COR-L47 (cell line): ENCODE results near the gene IPO13.

Experiments used
- DNase-seq: peaks from one replicate; lab custom pipeline; 2025; lab: John Stamatoyannopoulos, UW

The IPO13 gene, protein sequence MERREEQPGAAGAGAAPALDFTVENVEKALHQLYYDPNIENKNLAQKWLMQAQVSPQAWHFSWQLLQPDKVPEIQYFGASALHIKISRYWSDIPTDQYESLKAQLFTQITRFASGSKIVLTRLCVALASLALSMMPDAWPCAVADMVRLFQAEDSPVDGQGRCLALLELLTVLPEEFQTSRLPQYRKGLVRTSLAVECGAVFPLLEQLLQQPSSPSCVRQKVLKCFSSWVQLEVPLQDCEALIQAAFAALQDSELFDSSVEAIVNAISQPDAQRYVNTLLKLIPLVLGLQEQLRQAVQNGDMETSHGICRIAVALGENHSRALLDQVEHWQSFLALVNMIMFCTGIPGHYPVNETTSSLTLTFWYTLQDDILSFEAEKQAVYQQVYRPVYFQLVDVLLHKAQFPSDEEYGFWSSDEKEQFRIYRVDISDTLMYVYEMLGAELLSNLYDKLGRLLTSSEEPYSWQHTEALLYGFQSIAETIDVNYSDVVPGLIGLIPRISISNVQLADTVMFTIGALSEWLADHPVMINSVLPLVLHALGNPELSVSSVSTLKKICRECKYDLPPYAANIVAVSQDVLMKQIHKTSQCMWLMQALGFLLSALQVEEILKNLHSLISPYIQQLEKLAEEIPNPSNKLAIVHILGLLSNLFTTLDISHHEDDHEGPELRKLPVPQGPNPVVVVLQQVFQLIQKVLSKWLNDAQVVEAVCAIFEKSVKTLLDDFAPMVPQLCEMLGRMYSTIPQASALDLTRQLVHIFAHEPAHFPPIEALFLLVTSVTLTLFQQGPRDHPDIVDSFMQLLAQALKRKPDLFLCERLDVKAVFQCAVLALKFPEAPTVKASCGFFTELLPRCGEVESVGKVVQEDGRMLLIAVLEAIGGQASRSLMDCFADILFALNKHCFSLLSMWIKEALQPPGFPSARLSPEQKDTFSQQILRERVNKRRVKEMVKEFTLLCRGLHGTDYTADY

DNA sequence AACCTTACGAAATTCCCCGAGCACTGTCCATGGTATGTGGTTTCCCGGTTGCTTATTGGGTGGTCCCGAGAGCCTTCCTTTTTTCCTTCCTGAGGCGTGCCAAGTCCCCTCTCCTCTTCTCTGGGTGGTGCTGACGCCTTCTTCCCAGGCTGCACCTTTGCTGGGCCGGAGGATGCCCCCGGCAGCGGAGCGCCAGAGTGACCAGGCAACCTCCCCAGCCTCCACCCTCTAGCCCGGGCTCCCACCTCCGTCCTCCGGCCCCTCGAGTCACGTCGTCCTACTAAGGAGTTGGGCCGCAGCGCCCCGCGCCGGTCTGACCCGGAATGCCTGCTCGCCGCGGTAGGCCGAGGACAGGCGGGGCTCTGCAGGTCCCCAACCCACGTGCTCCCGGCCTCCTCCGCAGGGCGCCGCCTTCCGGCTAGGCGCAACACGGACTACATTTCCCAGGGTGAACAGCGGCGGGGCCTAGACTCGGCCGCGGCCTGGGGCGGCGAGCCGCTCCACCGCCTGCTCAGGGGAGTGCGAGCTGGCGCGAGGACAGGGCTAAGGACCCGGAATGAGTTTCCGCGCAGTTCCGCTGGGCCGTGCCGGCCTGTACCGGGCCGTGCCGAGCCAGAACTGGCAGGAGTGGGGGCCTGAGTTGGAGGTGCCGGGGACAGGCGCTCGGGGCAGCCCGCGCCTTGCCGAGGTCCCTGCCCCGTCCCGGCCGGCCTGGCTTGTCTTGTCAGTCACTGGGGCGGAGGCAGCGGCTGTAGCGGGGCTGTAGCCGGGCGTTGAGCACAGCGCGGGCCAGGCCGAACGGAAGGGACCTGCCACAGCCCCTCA is at the start of gene IPO13:
TSS of gene IPO13 (plus strand) at position 715 of the 825 bp plus-strand sequence. CDS start 651 bp downstream, outside the sequence.
- peak; percentile 73 for DNase-seq

- DNase-seq: no peak
Observed at GRCh38 chr1:43898981-43899380, 47.8 kb upstream of the IPO13 start.

DNA sequence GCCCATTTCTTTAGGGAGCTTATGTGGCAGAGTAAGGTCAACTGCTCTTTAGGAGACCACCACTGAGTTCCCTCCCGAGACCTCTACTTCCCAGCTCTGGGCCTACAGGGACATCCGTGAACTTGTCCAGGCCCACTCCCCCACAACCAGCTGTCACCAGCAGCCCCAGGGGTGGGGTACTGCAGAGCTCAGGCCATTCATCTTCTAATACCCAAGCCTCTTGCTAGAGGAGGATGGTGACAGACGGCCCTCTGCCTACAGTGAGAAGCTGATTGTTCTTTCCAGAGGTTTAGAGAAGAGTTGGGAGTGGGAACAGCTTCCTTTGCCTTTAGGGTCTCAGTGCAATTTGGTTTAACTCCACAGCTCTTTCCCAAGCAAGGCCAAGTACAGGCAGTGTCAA is 46.4 kb upstream of the IPO13 start:
- no peak for DNase-seq

DNA sequence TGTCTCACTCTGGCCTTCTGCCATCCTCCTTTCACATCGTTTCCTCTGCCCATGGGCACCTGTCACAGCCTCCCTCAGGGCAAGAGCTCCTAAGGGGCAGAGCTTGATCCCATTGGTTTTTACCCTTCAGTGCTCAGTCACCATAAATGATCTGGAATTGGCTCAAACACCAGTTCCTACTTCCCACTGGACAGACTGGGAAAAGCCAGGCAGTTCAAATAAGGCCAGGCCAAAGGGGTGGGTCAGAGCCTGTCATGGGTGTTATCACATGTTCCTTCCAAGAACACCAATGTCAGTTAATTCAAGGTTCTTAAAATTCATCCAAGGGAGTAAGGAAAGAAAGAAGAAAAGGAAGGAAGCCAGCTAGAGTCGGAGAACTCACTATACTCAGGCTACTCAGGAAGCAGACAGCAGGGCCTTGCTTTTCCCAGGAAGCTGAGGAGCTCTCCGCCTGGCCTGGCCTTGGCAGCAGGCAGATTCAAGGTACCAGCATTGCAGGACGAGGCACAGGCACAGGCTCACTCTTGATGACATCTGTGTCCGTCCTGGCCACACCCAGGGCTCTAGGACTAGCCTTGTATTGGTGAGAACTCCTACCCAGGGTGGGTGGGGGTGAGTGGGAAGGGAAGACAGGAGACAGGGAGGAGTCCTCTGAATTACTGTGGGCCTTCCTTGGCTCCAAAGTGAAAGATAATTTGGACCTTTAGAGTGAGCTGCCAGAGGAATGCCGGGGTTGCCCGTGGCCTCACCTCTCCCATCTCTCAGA is 45.4 kb upstream of the IPO13 start:
- DNase-seq: no peak

GRCh38 chr1:43902058-43902831 is 44.5 kb upstream of the IPO13 start:
- DNase-seq: no peak

- DNase-seq: no peak
Observed at GRCh38 chr1:43904660-43905551, 41.8 kb upstream of the IPO13 start.

DNA sequence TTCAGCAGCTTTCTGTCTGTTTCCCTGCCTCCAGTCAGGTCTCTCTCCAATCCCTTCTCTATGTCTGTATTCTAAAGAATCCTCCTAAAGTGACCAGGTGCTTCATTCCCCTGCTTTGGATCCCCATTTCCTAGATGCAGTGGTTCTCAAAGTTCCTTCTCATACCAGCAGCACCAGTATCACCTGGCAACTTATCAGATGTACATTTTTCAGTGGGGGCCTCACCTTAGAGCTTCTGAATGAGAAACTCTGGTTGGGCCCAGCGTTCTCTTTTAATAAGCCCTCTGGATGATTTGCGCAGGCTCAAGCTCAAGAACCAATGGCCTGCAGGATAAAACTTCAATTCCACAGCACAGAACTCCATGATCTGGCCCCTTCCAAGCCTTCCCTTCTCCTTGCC is 38.5 kb upstream of the IPO13 start:
- DNase-seq: no peak

DNA sequence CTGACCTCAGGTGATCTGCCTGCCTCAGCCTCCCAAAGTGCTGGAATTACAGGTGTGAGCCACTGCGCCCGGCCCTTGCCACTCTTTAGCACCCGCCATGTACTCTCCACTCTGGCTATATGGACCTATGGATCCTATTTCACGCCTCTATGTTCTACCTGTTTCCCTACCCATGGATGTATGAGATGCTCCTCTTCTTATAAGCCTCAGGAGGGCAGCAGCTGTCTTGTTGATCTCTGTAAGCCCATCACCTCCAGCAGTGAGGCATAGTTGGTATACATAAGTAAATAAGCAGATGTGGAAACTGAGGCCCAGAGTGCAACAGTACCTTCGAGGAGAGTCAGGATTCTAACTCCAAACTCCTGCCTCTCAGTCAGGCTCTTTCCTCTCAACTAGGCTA is 37.9 kb upstream of the IPO13 start:
- DNase-seq: no peak

DNA sequence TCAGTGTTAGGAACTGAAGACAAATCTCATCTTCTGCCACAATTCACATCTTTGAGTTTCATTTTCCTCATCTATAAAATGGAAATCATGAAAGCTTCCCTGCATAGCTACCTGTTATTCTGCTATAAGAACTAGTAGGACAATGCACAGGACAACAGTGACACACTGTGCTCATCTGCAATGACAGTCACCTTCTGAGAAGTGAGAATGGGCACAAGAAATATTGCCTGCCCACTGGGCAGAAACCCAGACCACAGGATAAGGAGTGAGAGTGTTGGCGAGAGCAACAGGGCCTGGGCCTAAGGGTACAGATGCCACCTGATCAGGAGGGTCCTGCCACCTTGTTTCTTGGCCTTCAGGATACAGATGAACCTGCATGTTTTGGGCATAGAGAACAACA is 36.4 kb upstream of the IPO13 start:
- no peak for DNase-seq

DNA sequence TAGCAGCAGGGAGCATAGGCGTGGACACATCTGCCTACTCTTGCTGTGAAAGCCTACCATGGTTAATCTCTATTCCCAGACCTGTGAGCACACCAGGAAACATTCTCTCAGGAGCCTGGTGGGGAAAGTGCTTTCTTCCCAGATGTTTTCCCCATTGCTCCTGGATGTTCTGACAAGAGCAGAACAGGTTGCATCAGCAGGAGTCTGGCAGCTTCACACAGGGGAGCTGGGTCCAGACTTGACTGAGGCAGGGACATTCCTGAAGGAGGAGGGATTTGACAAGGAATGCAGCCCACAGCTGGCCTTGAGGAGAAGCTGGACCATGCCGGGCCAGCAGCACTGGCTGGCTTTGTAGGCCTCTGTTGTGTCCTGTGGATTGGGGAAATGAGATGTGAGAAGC is 34.1 kb upstream of the IPO13 start:
- no peak for DNase-seq

GRCh38 chr1:43913051-43913501 is 33.7 kb upstream of the IPO13 start:
- no peak for DNase-seq

- no peak for DNase-seq
Observed at GRCh38 chr1:43913666-43914360, 32.9 kb upstream of the IPO13 start.

DNA sequence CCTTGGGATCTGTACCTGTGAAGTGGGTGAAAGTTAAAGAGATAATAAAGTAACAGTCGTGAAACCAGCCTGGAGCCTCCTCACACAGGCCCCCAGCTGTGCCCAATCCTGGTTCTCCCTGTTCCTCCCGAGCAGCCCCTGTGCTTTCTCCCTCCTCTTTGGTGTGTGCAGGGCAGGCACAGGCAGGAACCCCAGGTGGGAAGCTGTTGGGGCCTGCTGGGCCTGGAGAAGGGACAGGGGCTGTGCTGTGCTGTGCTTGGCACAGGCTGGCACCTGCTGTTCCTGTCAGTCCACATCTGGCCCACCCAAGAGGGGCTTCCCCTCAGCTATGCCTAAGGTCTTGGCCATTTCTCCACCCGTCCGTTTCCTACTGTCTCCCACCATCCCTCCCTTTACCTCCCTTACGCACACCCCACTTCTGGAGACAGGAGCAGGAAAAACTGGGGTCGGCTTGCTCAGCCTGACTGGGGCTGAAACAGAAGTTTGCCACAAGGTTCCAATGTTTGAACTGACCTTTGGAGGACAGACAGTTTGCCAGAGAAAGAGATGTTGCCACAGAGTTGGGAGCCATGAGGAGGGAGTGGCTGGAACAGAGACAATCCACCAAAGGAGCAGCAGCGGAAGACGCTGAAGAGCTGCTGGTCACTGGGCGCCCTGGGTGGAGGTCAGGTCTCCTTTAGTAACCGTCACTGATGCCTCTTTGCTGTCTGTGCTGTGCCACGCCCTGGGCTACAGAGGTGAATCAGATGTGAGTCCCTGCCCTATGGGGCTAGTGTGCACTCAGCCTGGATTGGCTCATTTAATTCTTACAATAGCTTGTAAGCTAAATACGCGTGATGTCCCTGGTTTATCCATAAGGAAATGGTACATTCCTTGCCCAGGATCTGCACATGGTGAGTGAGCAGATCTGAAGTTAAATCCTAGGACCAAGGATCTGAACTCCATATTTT is 31.9 kb upstream of the IPO13 start:
- no peak for DNase-seq

DNA sequence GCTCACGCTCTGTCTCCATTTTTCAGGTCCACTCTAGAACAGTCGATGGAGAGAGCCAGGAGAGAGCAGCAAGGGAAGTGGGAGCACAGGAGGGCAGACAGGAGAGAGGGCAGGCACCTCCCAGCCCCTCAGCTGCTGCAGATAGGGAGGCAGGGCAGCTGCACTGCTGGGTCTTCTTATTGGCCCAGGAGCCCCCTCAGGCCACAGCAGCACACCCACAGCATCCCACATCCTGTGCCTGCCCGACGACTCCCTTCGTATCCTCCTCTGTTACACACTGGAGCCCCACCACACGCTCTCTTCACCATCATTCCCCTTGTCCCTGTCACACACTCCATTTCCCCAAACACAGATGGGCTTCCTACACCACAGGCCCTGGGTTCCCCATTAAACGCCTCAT is 26.8 kb upstream of the IPO13 start:
- no peak for DNase-seq

GRCh38 chr1:43921022-43921421 is 25.7 kb upstream of the IPO13 start:
- no peak for DNase-seq

GRCh38 chr1:43924516-43924915 is 22.2 kb upstream of the IPO13 start:
- no peak for DNase-seq

- no peak for DNase-seq
Observed at GRCh38 chr1:43925846-43926245, 20.9 kb upstream of the IPO13 start.
